Mammary epithelial cell (primary cell): ENCODE measurements around the gene MYH8.

Experiments used
- EZH2 ChIP-seq: IDR thresholded peaks from 2 replicates; pipeline ENCODE4 v1.6.1; 2012; ENCODE audit warnings: low read length, inconsistent platforms, borderline replicate concordance
- TF ChIP-seq, protein P1 (sequence below), 2 donors: IDR thresholded peaks in 1 of 2; conservative IDR thresholded peaks in 1 of 2; 2 replicates each; pipeline ENCODE4 v1.5.1; 2011 to 2012; ENCODE audit warnings: inconsistent platforms in 2 of 2, low read length in 2 of 2, mild to moderate bottlenecking in 2 of 2, control low read depth in 1 of 2, low read depth in 1 of 2; ENCODE audit not compliant: insufficient read depth in 1 of 2; ENCODE audit errors: extremely low read depth in 1 of 2

DNA sequence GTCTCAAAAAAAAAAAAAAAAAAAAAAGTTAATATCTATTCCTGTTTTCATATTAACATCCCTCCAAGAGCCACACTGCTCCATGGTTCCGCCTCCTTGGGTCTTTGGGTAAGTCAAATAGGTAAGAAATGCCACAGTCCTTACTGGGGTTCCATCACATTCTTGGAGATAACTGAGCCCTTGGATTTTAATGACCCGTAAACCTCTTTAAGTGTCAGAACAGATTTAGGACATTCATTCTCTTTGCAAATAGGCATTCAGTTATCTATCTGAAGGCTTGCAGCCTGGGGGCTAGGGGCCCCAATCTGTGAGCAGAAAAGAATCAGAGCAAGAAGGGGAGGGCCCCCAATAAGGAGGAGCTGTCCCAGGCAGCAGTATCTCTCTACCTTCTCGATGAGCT lies 76.9 kb downstream of the MYH8 start:
- TF ChIP-seq, protein P1, sequence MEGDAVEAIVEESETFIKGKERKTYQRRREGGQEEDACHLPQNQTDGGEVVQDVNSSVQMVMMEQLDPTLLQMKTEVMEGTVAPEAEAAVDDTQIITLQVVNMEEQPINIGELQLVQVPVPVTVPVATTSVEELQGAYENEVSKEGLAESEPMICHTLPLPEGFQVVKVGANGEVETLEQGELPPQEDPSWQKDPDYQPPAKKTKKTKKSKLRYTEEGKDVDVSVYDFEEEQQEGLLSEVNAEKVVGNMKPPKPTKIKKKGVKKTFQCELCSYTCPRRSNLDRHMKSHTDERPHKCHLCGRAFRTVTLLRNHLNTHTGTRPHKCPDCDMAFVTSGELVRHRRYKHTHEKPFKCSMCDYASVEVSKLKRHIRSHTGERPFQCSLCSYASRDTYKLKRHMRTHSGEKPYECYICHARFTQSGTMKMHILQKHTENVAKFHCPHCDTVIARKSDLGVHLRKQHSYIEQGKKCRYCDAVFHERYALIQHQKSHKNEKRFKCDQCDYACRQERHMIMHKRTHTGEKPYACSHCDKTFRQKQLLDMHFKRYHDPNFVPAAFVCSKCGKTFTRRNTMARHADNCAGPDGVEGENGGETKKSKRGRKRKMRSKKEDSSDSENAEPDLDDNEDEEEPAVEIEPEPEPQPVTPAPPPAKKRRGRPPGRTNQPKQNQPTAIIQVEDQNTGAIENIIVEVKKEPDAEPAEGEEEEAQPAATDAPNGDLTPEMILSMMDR (conservative IDR thresholded peaks at IDR 0.05 in 1 of 2, IDR thresholded peaks at IDR 0.05 in 1 of 2; ENCODE audit: extremely low read depth in 1 of 2, insufficient read depth in 1 of 2, low read depth in 1 of 2, low read length in 2 of 2): no peak
- TF ChIP-seq EZH2: no peak
